GM19099 (cell line): ENCODE measurements around the gene DPYD.

ENCODE experiments used
- POLR2A ChIP-seq: IDR thresholded peaks from 3 replicates; pipeline ENCODE4 v1.6.1; 2011; ENCODE audit warnings: low read depth; ENCODE audit not compliant: insufficient read length; ENCODE audit errors: extremely low read depth

DPYD gene

DNA sequence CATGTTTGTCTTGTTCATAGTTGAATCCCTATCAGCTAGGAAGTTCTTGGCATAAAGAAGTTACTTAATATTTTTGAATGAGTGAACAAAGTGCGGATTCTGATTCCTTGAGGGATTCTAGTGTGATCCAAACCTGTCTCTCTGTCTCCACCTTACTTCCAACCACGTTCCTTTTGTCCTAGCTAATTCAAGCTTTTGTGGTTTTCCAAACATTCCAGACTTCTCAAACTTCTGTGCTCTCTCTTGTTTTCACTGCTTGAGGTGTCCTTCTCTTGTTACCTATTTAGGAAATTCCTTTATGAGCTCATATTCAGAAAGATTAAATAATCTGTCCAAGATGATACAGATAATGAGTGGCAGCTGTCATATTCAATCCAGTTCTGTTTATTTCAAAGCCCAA is 846.1 kb downstream of the DPYD start:
- no peak for TF ChIP-seq POLR2A

GRCh38 chr1:97073936-97074335 is 846.9 kb downstream of the DPYD start:
- no peak for TF ChIP-seq POLR2A

- no peak for TF ChIP-seq POLR2A
These were observed 847.7 kb downstream of the DPYD start for GRCh38 chr1:97073169-97073568.

GRCh38 chr1:97071173-97071572 is 849.7 kb downstream of the DPYD start:
- TF ChIP-seq POLR2A, result no peak

GRCh38 chr1:97070376-97070775 is 850.5 kb downstream of the DPYD start:
- TF ChIP-seq POLR2A, result no peak

GRCh38 chr1:97069312-97069711 is 851.5 kb downstream of the DPYD start:
- TF ChIP-seq POLR2A, result no peak

GRCh38 chr1:97066860-97067259 is 854.0 kb downstream of the DPYD start:
- TF ChIP-seq POLR2A, result no peak

DNA sequence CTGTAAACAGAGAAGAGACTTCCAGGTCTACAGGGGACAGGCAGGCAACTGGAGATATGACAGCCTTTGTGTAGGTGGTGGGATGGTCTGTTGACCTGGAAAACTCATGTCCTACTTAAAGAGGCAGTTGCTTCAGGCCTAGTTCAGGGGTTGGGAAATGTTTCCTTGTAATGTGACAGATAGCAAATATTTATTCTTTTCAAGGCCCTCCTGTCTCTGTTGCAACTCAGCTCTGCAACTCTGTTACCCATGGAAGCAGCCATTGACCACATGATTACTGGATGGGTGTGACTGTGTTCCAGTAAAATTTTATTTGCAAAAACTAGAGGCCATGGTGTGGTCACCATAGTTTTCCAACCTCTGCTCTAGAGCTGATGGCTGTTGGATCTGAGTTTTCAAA is 857.3 kb downstream of the DPYD start:
- no peak for TF ChIP-seq POLR2A

GRCh38 chr1:97061604-97062003 is 859.2 kb downstream of the DPYD start:
- TF ChIP-seq POLR2A, result no peak

DNA sequence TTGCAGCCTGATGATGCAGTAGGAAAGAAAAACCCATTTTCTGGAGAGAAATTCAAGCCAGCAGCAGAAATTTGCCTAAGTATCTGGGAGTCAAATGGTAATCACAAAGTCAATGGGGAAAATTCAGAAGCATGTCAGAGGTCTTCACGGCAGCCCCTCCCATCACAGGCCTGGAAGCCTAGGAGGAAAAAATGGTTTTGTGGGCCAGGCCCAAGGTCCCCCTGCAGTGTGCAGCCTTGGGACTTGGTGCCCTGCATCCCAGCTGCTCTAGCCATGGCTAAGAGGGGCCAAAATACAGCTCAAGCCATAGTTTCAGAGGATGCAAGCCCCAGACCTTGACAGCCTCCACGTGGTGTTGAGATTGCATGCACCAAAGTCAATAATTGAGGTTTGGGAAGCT is 864.4 kb downstream of the DPYD start:
- TF ChIP-seq POLR2A, result no peak

DNA sequence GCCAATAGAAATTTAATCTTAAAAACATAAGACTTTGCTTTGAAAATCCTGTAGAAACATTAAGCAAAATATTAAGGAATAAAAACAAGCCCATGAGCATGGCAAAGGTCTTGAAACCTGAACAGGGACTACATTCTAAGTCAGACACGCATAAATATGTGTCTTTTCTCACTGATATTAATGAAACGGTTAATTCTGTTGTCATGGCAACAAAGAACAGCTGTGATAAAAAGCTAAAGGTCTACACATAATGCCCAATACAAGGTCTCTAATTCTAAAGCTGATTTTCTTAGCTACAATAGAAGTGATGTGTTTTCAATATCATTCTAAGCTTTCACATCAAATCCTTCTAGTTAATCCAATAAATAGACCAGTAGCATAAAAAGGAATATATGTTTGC is 867.6 kb downstream of the DPYD start:
- TF ChIP-seq POLR2A, result no peak

DNA sequence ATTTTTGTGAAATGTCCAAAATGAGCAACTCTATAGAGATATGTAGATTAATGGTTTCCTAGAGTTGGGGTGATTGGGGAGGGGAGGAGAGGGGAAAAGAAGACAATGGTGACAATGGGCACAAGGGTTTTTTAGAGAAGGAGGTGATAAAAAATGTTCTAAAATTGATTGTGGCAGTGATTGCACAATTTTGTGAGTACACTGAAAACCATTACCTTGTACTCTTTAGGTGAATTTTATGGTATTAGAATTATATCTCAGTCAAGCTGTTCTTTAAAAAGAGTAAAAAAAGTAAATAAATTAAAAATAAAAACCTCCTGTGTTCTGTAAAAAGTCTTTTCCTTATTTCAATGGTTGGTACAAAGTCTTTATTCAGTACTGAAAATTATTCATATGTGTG is 869.0 kb downstream of the DPYD start:
- TF ChIP-seq POLR2A, result no peak

GRCh38 chr1:97050506-97050905 is 870.3 kb downstream of the DPYD start:
- TF ChIP-seq POLR2A, result no peak

DNA sequence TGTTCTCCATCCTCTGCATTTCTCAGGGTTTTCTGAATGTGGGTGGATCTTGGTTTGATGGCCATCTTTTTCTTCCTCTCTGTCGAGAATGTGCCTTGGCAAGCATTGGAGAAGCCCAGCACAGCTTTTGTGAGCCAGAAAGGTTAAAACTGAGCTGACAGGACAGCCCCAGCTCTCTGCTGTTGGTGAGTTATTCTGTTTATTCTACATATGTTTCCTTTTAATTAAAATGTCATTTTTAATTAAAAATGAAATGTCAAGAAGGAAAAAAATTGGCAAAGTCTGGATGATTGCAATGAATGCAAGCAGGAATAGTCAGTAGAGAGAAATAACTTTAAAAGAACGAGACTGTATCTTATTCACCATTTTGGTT is 873.4 kb downstream of the DPYD start:
- no peak for TF ChIP-seq POLR2A

GRCh38 chr1:97046765-97047420 is 873.9 kb downstream of the DPYD start:
- no peak for TF ChIP-seq POLR2A

DNA sequence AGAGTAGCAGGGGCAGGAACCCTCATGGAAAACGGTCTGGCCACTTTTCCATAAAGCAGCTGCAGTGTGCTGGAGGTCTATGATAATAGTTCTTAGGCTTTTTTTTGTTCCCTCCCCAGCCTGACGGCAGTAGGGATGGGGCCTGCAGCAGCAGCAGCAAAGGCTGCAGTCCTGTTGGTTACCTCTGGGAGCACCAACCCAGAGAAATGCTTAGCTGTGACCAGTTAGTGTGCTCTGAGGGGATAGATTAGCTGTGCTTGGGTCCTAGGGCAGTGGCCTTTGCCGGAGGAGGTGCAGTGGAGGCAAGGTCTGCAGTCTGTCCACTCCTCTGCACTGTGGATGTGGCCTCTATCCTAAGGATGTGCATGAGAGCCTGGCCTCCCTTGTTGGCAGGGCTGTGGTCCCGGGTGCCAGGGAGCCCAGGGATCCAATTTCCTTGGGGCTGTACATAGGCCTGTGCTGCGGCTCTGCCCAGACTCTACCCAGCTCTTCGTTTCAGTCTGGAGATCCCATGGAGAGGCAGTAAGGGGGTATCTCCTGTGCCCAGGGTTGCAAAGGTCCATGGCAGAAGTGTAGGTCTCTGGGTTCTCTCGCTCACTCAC is 876.6 kb downstream of the DPYD start:
- TF ChIP-seq POLR2A, result no peak

DNA sequence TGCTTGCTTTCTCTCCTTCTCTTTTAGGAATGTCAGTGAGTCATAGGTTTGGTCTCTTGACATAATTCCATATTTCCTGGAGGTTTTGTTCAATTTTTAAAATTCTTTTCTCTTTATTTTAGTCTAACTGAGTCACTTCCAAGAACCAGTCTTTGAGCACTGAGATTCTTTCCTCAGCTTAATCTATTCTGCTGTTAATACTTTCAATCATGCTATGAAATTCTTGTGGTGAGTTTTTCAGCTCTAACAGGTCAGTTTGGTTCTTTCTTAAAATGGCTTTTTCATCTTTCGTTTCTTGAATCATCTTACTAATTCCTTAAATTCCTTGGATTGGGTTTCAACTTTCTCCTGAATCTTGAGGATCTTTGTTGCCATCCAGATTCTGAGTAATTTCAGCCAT is 878.3 kb downstream of the DPYD start:
- no peak for TF ChIP-seq POLR2A
